ENCODE results near the gene PTPRN2. TPM values are rescaled to one million over a fixed set of nuclear protein-coding genes. Genes with fewer than 3 reads are reported as not detected.

The PTPRN2 gene
- total and polyA plus RNA-seq, 2 of the 8 experiments (the other 6 are each of a cell fraction or from before 2014, with no cell fraction given): 2.6 to 4.5 TPM

- TF ChIP-seq CEBPB (IDR thresholded peaks at IDR 0.05; ENCODE audit: low read depth, low read length): no peak
- TF ChIP-seq BRCA1 (IDR thresholded peaks at IDR 0.05; ENCODE audit: low read depth, low read length): no peak
- TF ChIP-seq ASH2L (IDR thresholded peaks at IDR 0.05; ENCODE audit: low read length): no peak
These were observed 50.6 kb downstream of the PTPRN2 start (continued) for GRCh38 chr7:158536871-158537515.

Measured in H1 (cell line).